NT2/D1 (cell line): ENCODE data around the gene TNXB.
"Not testable (repeated sequence)": the region's sequence is repeated elsewhere in the genome, so short reads cannot be mapped to it uniquely, and the experiment has no call there.

Experiments used
- DNase-seq: peaks from one replicate; pipeline ENCODE4 v3.0.0-alpha.2; 2011; ENCODE audit warnings: low read depth, low spot score
- H3K27me3 ChIP-seq: 2 replicates; pipeline ENCODE4 v1.6.0; 2011; ENCODE audit warnings: mild to moderate bottlenecking; ENCODE audit not compliant: insufficient read length, insufficient read depth
- H3K36me3 ChIP-seq: 2 replicates; pipeline ENCODE4 v1.6.1; 2011; ENCODE audit warnings: mild to moderate bottlenecking, low read length, mixed read lengths; ENCODE audit not compliant: insufficient read depth, insufficient read length
- H3K4me1 ChIP-seq: 2 replicates; pipeline ENCODE4 v1.5.1; 2011; ENCODE audit not compliant: insufficient read depth, insufficient read length
- H3K4me3 ChIP-seq: 2 replicates; pipeline ENCODE4 v1.5.1; 2011; ENCODE audit warnings: low read depth; ENCODE audit not compliant: insufficient read length
- H3K9ac ChIP-seq: 2 replicates; pipeline ENCODE4 v1.6.0; 2011; ENCODE audit warnings: low read depth; ENCODE audit not compliant: insufficient read length
- H3K9me3 ChIP-seq: 2 replicates; pipeline ENCODE4 v1.5.1; 2011; ENCODE audit warnings: mild to moderate bottlenecking, low read length; ENCODE audit not compliant: insufficient read depth
- SUZ12 ChIP-seq: IDR thresholded peaks from 2 replicates; pipeline ENCODE4 v1.6.1; 2011; ENCODE audit not compliant: insufficient read length, insufficient read depth; ENCODE audit errors: extremely low read depth
- YY1 ChIP-seq: IDR thresholded peaks from 2 replicates; pipeline ENCODE4 v1.6.1; 2011; ENCODE audit not compliant: insufficient read length, insufficient read depth
- ZNF274 ChIP-seq: IDR thresholded peaks from 2 replicates; pipeline ENCODE4 v1.6.1; 2011; ENCODE audit warnings: mild to moderate bottlenecking, low read depth, low read length

Gene TNXB

GRCh38 chr6:32047855-32048766, 61.0 kb downstream of the TNXB start:
- no peak for DNase-seq
- no peaks in the 10 kb centered on the region for H3K9me3 ChIP-seq
- peaks cover 18% of the 10 kb centered on the region for H3K4me1 ChIP-seq
- no peaks in the 10 kb centered on the region for H3K36me3 ChIP-seq
- no peak for TF ChIP-seq YY1
- no peak for TF ChIP-seq ZNF274
- no peak for TF ChIP-seq SUZ12
- H3K27me3 ChIP-seq, result no peaks in the 10 kb centered on the region
- H3K4me3 ChIP-seq, result no peak overlapping the region
- peak overlapping the region; percentile 56 for H3K9ac ChIP-seq

GRCh38 chr6:32047539-32047854, 61.6 kb downstream of the TNXB start:
- Histone ChIP-seq H3K4me1 (peaks cover 18% of the 10 kb centered on the region), H3K9me3 (no peaks in the 10 kb centered on the region), H3K9ac (peak overlapping the region; percentile 56), H3K4me3 (no peak overlapping the region), H3K36me3 (no peaks in the 10 kb centered on the region), H3K27me3 (no peaks in the 10 kb centered on the region)
- DNase-seq, result no peak
- TF ChIP-seq YY1 (no peak), ZNF274 (no peak), SUZ12 (no peak)

- Histone ChIP-seq H3K9ac (peak overlapping the region; percentile 56), H3K9me3 (no peaks in the 10 kb centered on the region), H3K4me1 (peaks cover 18% of the 10 kb centered on the region), H3K4me3 (no peak overlapping the region), H3K27me3 (no peaks in the 10 kb centered on the region), H3K36me3 (no peaks in the 10 kb centered on the region)
- TF ChIP-seq YY1, result no peak
- TF ChIP-seq ZNF274, result no peak
- no peak for DNase-seq
These were observed 62.1 kb downstream of the TNXB start for GRCh38 chr6:32047084-32047478.

GRCh38 chr6:32046450-32047083, 62.6 kb downstream of the TNXB start:
- no peaks in the 10 kb centered on the region for H3K27me3 ChIP-seq
- H3K9me3 ChIP-seq, result no peaks in the 10 kb centered on the region
- H3K9ac ChIP-seq, result no peak overlapping the region
- TF ChIP-seq ZNF274 (no peak), SUZ12 (no peak), YY1 (no peak)
- H3K4me1 ChIP-seq, result peaks cover 18% of the 10 kb centered on the region
- DNase-seq, result no peak
- no peaks in the 10 kb centered on the region for H3K36me3 ChIP-seq
- H3K4me3 ChIP-seq, result no peak overlapping the region

- Histone ChIP-seq H3K4me3 (no peak overlapping the region), H3K9ac (no peak overlapping the region), H3K27me3 (no peaks in the 10 kb centered on the region), H3K9me3 (no peaks in the 10 kb centered on the region), H3K36me3 (no peaks in the 10 kb centered on the region), H3K4me1 (peaks cover 18% of the 10 kb centered on the region)
- TF ChIP-seq SUZ12 (no peak), ZNF274 (no peak)
- no peak for DNase-seq
These were observed 63.2 kb downstream of the TNXB start for GRCh38 chr6:32045811-32046449.

- not testable (repeated sequence) for H3K36me3 ChIP-seq, H3K9me3 ChIP-seq, H3K4me3 ChIP-seq, H3K9ac ChIP-seq, H3K27me3 ChIP-seq, DNase-seq
- H3K4me1 ChIP-seq, result peaks cover 18% of the 10 kb centered on the region
These were observed 64.2 kb downstream of the TNXB start for GRCh38 chr6:32044916-32045315.

- not testable (repeated sequence) for DNase-seq, H3K27me3 ChIP-seq, H3K9ac ChIP-seq, H3K36me3 ChIP-seq, H3K9me3 ChIP-seq, H3K4me3 ChIP-seq
- H3K4me1 ChIP-seq, result peaks cover 18% of the 10 kb centered on the region
These were observed 65.4 kb downstream of the TNXB start for GRCh38 chr6:32043589-32044380.

- not testable (repeated sequence) for H3K9ac ChIP-seq, H3K9me3 ChIP-seq, H3K36me3 ChIP-seq, H3K4me3 ChIP-seq, H3K27me3 ChIP-seq, DNase-seq
- H3K4me1 ChIP-seq, result peaks cover 11% of the 10 kb centered on the region
These were observed 66.9 kb downstream of the TNXB start for GRCh38 chr6:32042276-32042675.

GRCh38 chr6:32041385-32041784, 67.8 kb downstream of the TNXB start:
- not testable (repeated sequence) for H3K4me1 ChIP-seq, H3K36me3 ChIP-seq, H3K4me3 ChIP-seq, H3K9ac ChIP-seq, H3K9me3 ChIP-seq, DNase-seq, H3K27me3 ChIP-seq

GRCh38 chr6:32041050-32041321, 68.2 kb downstream of the TNXB start:
- not testable (repeated sequence) for H3K4me3 ChIP-seq, H3K36me3 ChIP-seq, H3K9ac ChIP-seq, H3K9me3 ChIP-seq, DNase-seq, H3K4me1 ChIP-seq, H3K27me3 ChIP-seq
